ENCODE data around the gene SEPTIN12.
"Not testable (repeated sequence)": the region's sequence is repeated elsewhere in the genome, so short reads cannot be mapped to it uniquely, and the experiment has no call there.

The SEPTIN12 gene

DNA sequence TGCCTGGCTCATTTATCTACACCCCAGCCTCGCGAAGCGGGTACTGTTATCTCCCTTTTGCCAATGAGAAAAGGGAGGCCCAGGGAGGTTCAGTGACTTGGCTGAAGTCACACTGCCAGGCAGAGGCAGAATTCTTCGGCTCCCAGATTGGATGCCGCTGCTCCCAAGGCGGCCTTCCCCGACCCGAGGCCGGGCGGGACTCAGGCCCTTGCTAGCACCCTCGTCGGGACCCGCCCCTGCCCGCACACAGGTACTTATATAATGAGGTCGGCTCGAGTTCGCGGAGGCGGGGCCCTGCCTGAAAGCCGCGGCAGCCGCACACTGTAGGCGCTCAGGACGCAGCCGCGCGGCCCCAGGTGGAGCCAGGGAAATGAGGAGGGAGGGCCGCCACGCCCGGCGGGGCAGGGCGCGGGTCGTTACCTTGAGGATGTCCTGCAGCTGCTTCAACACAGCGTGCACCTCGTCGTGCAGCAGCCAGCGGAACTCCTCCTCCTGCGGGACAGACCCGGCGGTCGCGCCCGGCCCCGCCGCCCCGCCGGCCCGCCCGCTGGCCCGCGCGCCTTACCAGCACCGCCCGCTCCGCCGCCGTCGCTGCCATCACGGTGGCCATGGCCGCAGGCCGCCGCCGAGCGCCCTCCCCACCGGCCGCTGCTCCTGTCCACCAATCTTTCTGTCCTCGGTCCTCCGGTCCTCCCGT lies 14.0 kb upstream of the SEPTIN12 start, which contains the start of gene ROGDI:
Gene ROGDI, minus strand, starts transcription at position 672 of the 697 bp plus-strand sequence. Its CDS starts 62 bp downstream, at position 610.
- peak; percentile 78 for DNase-seq

DNA sequence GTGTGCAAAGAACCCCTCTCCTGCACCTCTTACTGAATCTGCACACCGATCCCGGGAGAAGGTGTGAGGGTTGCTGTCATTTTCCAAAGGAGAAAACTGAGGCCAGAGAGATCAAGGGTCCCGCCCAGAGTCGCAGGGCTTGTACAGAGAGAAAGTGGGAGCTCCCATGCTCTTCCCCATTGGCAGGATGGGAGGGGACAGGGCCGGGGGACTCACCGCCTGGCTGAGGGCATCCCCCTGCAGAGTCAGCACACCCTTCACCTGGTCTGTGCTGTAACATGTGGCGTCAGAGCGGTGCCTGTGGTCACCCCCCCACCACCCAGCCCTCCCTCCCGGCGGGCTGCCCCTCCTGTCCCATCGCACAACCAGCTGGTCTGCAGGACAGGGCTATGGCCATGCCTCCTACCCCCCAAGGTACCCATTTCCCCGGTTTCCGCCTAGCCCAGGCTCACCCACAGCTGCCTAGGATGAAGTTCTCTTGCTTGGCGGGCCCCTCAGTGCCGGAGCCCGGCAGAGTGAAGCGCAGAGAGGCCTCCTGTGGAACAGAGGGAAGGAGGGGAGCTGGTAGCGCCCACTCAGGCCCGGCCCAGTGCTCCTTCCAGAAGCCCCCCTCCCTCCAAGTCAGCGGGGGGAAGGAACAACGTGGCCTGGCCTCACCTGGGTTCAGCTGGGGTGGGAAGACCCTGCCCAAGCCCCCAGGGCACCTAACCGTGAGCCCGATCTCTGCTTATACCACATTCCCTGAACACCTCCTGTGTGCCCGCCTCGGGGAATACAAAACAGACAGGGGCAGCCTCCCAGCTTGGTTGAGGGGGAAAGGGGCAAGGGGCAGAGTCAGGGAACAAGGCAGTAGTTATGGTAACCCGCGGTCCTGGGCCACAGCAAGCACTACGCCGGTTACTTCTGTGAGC lies 13.2 kb upstream of the SEPTIN12 start:
- no peak for DNase-seq

DNA sequence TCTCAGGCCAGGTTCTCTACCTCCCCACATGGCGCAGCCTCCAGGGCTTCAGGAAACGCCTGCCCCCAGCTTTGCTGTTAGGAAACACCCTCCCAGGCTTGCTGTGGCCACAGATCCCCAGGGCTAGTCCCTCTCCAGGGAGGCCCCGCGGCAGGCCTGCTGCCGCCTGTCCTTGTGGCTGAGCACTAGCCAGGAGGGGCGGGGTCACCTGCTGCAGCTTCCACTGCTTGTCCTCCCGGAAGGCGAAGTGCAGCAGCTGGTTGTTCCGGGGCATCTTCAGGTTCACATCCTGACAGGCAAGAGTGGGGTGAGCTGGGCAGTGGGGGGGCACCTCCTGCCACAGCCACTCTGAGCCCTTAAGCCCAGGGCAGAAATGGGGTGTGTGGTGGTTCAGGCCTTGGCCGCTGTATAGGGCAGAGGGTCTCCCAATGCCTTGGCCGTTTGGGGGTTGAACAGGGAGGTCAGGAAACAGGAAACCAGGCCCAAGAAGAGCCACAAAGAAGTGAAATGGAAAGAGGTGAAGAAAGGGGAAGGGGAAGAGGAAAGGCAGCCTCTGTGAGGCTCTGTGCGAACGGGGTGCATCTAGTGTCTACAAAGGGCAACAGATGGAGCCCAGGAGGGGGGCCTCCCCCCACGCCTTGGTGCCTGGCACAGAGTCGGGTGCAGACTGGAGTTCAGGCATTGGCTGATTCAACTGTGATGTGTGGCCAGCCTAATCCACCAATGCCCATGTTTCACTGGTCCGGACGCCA lies 12.3 kb upstream of the SEPTIN12 start:
- peak; percentile 28 for DNase-seq

DNA sequence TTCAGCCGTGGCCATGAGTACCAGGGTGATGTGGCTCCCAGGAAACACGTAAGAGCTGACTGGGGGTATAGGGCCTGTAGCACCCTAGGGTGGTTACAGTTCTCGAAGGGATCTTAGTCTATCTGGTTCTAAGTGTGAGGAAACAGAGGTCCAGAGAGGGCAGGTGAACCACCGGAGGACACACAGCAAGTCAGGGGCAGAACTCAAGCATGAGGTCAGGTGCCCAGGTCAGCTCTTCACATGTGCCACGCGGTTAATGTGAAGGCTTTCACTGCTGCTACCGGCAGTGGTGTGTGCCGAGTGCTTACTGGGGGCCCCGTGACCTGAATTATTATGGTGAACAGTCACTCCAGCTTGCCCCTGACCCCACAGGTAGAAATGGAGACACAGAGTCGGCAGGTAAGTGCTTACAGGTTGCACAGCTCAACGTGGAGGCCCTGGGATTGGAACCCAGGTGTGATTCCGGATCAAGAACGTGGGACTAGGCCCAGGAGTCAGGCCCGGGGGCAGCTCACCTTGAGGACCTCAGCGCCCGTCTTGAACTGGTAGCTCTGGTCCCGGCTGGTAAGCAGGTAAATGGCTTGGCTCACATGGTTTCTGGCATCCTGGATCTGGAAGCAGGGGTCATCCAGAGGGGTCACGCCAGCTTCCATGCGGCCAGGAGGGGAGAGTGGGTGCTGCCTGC lies 11.2 kb upstream of the SEPTIN12 start:
- no peak for DNase-seq

DNA sequence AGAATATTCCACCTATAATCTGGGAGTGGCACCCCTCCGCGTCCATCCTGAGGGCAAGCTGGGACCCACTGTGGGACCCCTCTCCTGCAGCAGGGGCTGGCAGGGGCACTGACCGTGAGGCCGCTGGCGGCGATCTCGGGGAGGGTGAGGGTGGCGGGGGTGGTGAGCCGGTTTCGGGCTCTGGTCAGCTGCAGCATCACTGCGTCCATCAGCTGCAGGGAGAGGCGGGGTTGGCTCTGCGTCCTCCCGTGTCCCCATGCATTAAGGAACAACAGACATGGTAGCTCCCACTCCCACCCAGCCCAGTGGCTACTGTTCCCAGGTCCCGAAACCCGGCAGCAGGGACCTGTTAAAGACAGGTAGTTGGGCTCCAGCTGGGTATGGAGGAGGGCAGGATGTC lies 10.3 kb upstream of the SEPTIN12 start:
- DNase-seq = no peak

DNA sequence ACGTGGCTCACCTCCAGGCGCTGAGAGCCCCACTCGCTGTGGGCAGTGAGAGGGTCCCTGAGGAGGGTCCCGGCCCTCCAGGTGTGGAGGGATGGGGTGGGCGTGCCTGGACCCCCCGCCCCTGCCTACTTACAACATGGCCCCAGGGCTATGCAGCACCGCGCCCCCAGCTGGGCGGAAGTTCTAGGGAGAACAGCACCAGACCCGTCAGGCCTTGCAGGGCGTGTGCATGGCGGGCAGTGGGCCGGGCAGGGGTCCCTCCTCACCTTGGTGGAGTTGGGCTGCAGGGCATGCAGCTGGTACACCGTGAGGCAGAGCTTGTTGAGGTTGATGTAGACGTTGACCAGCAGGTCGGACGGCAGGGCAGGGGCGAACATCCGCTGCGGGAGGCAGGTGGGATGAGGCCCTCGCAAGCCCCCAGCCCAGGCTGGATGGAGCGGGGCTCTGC lies 9.7 kb upstream of the SEPTIN12 start:
- DNase-seq = no peak

DNA sequence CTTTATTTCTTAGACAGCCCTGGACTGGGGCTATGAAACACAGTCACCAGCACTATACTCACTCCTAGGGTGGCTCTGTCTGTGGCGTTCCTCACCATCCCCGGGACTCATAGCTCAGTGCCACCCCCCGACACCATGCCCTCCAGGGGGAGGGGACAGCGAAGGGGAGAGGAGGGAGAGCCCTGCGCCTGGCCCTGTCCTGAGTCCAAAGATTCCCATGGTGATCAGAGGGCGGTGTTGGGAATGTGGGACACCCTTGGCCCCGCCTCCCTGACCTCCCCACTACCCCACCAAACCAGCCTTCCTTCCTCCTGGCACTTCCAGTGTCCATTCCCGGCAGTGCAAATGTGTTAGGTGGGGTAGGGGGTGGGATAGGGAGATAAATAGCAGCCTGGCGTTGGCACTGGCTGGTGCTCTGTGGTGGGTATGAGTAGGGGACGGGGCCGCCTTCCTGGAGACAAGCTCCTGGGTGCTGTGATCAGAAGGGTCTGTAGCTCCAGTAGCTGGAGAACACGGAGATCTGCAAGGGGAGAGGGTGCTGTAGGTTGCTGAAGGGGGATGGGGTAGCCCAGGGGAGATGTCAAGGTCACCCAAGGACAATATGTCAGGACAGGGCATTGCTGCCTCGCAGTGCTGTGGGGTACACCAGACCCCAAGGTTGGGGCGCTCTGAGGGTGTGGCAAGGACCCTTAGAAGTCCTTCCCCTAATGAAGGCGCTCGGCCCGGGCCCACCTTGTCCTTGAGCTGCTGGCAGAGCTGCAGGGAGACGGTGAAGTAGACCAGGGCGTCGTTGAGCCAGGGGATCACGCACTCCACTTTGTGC lies 9.0 kb upstream of the SEPTIN12 start:
- DNase-seq = no peak

DNA sequence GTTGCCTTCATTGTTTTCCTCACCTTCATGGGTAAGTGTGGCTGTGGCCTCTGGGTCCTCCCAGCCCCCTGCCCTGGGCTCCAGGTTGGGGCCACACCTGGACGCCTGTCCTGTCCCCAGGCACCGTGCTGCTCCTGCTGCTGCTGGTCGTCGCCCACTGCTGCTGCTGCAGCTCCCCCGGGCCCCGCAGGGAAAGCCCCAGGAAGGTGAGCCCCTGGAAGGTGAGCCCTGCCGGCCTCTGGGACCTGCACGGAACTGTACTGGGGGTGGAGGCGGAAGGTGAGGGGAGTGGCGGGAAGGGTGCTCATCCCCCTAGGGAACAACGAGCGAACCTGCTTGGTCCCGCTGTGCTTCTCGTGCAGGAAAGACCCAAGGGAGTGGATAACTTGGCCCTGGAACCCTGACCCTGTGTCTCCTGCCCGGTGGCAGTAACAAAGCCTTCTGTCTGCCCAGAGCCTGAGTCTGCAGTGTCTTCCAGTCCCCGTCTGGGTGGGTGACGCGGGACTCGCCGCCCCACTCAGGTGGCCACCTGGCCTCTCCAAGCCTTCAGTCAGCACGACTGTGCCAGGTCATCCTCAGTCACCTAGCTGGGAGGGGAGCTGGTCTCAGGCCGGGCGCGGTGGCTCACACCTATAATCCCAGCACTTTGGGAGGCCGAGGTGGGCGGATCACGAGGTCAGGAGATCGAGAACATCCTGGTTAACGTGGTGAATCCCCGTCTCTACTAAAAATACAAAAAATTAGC lies 7.9 kb upstream of the SEPTIN12 start:
- no peak for DNase-seq

DNA sequence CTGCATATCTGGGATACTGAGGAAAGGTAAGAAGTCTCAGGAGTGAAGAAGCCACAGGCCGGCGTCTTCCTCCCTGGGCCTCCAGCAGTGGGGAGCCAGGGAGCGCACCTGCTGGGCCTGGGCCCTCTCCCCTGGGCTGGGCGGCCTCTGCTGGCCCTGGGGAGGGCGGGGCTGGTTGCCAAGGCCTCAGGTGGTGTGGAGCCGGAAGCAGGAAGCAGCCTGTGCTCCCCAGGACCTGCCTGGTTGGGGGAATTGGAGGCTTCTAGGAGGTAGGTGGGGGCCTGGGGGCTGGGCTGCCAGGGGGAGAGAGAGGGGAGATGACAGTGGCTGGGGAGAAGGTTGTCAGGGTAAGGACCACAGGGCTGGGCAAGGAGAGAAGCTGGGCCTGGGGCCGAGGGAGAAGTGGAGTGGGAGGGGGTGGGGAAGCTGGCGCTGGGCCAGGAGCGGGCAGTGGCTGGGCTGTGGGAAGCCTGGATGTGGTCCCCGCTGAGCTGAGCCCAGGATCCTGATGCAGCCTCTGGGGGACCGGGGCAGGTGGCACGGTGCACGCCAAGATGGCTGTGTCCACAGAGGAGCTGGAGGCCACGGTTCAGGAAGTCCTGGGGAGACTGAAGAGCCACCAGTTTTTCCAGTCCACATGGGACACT lies 7.2 kb upstream of the SEPTIN12 start, which contains the start of gene SMIM22:
Gene SMIM22, plus strand, starts transcription at position 189 of the 647 bp plus-strand sequence. Its CDS starts 366 bp downstream, at position 555.
- DNase-seq = peak; percentile 63

DNA sequence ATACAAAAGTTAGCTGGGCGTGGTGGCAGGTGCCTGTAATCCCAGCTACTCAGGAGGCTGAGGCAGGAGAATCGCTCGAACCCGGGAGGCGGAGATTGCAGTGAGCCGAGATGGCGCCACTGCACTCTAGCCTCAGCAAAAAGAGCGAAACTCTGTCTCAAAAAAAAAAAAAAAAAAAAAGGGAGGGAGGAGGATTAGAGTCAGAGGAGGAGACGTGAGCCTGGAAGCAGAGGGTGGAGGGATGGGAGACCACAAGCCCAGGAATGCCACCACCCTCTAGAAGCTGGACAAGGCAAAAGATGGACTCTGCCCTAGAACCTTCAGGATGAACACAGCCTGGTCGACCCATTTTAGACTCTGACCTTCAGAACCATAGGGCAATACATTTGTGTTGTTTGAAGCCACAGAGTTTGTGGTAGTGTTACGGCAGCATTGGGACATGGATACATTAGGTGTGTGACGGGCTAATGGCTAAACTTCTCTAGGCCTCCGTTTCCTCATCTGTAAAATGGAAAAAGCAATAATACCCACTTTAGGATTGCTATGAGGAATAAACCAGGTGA lies 4.9 kb upstream of the SEPTIN12 start:
- DNase-seq = no peak

DNA sequence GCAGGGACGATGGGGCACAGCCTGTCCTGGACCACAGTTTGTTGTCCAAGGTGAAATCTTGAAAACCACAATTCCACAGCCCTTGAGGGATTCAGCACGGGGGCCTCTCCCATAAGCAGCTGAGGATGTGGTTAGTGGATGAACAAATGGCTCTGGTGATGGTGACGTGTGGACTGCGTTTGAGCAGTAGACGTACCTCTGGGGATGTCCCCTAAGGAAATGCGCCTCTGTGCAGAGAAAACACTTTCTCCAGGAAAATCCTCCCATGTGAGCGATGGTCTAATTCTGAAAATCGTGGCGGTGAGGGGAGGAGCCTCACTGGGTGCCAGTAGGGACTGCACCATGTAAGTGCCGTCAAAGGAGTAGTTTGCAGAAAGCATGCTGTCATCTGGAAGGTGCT lies 2.7 kb upstream of the SEPTIN12 start:
- no peak for DNase-seq

DNA sequence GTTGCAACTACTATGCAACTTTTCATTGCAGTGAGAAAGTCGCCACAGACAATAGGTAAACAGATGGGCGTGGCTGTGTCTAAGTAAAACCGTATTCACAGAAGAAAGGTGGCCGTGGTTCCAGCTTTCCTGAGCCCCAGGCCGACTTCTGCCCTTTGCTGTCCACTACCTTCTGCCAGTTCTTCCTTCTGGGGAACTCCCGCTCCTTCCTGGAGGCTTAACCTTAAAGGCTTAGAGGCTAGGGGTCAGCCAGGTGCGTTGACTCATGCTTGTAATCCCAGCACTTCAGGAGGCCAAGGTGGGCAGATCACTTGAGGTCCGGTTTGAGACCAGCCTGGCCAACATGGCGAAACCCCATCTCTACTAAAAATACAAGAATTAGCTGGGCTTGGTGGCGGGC lies 2.1 kb upstream of the SEPTIN12 start:
- no peak for DNase-seq

DNA sequence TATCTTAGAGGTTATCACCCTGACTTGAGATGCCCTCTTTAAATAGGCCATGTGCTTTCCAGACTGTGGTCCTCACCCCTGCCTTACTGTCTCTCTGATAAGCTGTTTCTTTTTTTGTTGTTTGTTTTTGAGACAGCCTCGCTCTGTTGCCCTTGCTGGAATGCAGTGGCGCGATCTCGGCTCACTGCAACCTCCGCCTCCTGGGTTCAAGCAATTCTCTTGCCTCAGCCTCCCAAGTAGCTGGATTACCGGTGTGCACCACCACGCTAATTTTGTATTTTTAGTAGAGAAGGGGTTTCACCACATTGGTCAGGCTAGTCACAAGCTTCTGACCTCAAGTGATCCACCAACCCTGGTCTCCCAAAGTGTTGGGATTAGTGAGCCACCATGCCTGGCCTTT lies 765 bp upstream of the SEPTIN12 start:
- no peak for DNase-seq

DNA sequence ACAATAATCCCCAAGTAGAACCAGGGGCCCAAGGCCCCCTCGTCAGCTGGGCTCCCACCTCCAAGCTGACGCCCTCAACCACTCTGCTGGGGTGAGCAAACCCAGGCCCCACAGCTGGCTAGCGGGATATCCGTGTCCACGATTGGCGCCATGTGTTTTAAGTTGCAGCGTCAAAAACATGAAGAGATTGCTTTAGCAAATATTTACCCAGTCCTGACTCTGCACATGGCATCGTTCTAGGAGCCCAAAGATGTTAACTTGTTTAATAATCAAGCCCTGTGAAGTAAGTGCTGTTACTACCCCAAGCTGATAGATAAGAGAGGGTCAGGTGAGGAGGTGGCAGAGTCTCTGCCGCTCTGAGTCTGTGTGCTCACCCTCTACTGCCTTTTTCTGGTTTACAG lies 344 bp upstream of the SEPTIN12 start:
- no peak for DNase-seq

DNA sequence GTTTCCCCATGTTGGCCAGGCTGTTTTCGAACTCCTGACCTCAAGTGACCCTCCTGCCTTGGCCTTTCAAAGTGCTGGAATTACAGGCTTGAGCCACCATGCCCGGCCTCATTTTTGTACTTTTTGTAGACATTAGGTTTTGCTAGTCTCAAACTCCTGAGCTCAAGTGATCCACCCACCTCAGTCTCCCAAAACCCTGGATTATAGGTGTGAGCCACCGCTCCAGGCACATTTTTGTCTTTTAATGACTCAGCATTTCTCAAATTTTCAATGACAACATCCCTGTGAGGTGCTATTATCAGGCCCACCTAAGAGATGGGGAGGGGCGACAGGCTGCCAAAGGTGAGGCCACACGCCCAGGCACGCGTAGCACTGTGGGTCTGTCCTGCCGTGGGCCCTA lies 1.1 kb downstream of the SEPTIN12 start:
- DNase-seq = no peak

DNA sequence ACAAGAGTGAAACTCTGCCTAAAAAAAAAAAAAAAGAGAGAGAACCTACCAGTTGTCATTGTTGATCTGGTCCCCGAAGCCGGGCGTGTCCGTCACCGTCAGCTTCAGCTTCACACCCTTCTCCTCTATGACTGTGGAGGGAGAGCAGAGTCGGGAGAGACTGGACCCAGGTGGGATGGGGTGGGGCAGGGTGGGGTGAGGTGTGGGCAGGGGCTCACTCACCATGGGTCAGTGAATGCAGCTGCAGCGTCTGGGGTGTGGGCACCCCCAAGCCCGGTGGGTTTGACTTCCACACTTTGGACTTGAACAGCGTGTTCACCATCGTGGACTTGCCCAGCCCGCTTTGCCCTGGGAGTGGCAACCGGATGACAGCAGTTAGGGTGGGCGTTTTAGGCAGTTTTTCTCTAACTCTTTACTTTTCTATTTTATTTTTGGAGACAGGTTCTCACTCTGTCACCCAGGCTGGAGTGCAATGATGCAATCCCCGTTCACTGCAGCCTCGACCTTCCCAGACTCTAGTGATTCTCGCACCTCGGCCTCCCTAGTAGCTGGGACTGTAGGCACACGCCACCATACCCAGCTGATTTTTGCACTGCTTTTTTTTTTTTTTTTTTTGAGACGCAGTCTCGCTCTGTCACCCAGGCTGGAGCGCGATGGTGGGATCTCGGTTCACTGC lies 2.2 kb downstream of the SEPTIN12 start:
- DNase-seq = no peak

DNA sequence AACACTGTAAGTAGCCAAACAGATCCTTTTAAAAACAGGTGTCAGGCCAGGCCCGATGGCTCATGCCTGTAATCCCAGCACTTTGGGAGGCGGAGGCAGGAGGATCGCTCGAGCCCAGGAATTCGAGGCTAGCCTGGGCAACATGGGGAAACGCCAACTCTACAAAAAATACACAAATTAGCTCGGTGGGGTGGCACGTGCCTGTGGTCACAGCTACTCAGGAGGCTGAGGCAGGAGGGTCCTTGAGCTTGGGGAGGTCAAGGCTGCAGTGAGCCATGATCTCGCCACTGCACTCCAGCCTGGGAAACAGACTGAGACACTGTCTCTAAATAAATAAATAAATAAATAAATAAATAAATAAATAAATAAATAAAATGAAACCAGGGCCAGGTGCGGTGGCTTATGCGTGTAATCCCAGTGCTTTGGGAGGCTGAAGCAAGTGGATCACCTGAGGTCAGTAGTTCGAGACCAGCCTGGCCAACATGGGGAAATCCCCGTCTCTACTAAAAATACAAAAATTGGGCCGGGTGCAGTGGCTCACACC lies 3.6 kb downstream of the SEPTIN12 start:
- DNase-seq = not testable (repeated sequence)

DNA sequence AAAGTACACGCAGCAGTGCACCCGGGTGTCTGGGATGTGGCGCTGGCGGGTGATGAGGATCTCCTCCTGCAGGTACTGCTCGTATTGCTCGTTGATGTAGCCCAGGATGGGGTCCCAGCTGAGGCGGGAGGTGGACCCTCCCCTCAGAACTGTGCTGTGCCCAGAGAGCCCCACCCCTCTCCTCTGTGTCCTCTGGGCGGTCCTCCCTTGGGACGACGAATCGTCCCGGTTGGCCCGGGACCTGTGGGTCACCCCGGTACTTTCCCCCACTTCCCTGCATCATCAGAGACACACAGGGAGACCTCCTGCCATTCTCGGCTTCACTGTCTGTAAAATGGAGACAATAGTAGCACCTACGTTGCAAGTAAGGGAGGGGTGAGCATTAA lies 4.2 kb downstream of the SEPTIN12 start:
- no peak for DNase-seq

All from NCI-H2107 (cell line).